Measurements from ENCODE around the gene TCIRG1.
"Not testable (repeated sequence)": the region's sequence is repeated elsewhere in the genome, so short reads cannot be mapped to it uniquely, and the experiment has no call there.

TCIRG1 gene, protein sequence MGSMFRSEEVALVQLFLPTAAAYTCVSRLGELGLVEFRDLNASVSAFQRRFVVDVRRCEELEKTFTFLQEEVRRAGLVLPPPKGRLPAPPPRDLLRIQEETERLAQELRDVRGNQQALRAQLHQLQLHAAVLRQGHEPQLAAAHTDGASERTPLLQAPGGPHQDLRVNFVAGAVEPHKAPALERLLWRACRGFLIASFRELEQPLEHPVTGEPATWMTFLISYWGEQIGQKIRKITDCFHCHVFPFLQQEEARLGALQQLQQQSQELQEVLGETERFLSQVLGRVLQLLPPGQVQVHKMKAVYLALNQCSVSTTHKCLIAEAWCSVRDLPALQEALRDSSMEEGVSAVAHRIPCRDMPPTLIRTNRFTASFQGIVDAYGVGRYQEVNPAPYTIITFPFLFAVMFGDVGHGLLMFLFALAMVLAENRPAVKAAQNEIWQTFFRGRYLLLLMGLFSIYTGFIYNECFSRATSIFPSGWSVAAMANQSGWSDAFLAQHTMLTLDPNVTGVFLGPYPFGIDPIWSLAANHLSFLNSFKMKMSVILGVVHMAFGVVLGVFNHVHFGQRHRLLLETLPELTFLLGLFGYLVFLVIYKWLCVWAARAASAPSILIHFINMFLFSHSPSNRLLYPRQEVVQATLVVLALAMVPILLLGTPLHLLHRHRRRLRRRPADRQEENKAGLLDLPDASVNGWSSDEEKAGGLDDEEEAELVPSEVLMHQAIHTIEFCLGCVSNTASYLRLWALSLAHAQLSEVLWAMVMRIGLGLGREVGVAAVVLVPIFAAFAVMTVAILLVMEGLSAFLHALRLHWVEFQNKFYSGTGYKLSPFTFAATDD

DNA sequence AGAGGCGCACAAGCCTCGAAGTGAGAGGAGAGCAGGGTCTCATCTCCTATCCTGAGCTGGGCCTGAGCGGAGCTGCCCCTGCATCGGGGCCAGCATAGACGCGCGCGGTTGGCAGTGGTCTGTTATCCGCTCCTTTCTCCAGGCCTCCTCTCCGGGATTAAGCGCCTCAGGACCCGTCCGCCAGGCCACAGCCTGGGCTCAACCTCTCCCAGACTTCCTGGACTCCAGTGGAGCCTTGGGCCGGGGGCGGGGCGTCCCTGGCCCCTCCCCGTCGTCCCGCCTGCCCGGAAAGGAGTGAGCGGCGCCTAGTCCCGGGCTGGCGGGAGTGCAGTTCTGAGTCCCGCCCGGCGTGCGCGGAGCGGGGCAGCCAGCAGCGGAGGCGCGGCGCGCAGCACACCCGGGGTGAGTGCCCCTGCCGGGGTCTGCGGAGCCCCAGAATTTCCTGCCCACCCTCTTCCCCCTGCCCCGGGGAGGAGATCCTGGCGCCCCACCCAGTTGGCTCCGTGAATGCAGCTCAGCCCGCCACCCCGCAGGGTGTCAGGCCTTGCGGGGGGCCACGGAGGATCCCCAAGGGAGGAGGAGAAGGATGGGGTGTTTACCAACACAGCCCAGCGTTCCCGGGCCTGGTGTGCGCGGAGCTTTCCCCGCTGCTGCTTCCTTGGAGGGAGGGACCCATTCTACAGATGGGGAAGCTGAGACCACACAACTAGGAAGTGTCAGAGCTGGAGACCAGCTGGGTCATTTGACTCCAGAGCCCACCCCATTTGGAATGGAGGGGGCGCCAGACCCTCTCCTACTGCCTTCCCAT, at the start of gene TCIRG1:
TSS of gene TCIRG1 (plus strand) at position 308 of the 808 bp plus-strand sequence. CDS start 2,247 bp downstream, outside the sequence.
- DNase-seq, result peak in 1 of 2 donors; percentile 38

DNA sequence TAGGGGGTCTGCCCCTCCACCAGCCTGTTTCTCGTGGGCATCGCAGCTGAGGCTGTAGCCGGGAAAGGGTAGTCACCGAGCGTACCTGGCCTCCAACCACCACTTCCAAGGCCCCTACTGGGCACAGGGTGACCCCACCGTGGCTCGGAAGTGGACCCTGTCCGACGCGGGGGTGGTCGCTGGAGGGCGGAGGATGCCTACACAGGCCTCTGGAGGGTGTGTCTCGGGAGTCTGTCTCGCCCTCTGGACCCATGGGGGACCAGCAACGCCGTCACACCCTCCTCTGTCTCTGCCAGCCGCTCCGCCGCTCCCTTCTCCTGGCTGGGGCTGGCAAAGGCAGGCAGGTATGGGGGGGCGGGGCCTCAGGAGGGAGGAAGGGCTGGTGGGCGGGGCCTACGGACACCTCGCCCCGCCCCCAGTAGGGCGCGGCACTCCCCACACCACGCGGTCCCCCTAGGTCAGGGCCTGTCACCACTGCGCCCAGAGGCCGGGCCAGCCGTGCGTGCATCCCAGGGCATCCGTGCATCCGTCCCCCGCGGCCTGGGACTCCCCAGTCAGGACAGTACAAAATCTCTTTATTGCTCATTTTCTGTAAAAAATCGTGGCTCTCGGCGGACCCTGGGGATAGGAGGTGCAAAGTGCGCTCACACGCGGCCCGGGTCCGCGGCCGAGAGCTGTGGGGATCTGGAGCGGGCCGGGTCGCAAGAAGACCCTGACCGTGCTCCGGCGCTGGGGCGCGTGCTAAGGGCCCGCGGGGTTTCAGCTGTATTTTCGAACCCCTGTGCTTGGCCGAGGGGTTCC, 48.1 kb upstream of the TCIRG1 start:
- not testable (repeated sequence) for DNase-seq

DNA sequence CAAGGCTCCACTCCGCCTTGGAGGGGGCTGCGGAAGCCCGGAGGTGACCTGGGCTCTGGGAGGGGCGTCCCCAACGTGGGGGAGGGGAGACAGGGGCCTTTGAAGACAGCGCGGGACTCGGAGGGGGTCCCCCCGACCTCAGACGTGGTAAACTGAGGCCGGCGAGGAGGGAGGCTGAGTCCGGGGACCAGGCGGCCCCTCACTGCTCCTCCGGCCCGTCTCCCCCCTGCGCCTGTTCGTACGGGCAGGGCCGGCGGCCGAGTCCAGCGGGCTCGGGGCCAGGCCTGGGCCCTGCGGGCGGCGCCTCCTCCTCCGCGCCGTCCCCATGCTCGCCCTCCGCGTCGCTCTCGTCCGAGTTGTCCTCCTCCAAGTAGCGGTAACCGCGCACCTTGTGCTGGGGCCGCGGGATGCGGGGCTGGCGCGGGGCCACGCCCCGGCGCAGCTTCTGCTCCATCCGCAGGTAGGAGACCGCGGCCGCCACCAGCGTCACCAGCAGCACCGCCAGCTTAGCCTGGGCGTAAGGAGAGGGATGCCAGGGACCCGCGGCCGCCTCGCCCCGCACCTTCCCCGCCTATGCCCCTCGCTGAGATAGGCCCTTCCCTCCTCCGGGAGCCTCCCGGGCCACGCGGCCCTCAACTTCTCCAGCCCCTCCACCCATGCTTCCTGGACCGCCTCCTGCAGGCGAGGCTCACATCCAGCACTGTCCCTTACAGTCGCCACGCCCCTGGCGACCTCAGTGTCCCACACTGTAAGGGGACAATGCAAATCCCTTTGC, 47.3 kb upstream of the TCIRG1 start:
- not testable (repeated sequence) for DNase-seq

DNA sequence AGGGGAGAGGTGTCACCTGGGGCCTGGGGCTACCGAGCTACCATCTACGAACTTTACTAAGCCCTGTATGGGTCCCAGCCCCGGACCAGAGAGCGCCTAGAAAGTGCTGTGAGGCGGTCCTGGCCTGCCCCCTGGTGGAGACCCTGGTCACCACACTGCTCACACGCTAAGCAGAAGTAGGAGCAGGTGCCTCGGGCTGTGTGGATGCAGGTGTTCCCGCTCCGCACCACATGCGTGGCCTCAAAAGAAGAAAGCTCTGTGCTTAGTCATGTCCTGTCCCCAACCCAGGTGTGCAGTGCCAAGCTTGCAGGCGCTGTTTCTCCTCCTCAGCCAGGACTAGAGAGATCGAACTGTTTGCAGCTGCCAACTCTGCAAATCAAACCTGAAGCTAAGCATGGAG, 45.0 kb upstream of the TCIRG1 start:
- DNase-seq, result not testable (repeated sequence)

DNA sequence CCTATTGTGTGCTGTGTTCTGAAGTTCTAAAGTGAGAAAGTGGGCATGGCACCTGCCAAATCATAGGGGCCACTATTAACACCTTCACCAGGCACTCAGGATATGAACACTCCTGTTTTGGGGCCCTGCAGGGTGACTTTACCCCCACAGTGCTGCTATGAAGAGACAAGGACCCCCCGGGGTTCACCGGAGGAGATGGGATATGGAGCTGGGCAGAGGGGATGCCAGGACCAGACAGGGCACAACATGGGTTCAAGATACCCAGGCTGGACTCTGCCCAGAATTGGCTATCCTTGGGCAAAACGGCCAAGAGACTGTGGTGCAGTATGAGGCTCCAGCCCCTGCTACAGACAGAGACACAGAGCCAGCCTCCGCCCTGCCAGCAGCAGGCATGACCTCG, 44.4 kb upstream of the TCIRG1 start:
- DNase-seq, result not testable (repeated sequence)

DNA sequence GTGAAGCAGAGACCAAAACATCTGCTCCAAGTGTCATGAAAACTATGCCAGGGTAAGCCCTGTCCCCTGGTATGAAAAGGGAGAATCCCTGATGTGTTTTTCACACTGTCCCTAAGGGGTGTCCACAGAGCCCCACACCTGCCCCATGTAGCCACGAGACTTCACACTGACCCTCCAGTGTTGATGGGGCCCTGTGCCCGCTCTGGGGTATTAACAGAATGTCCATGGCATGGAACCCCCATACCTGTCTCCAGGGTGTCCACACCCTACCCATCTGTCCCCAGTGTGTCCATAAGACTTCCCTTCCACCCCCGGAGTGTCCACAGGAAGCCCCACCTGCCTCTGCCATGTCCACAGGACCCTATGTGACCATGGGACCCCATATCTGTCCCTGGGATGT, 43.7 kb upstream of the TCIRG1 start:
- not testable (repeated sequence) for DNase-seq

DNA sequence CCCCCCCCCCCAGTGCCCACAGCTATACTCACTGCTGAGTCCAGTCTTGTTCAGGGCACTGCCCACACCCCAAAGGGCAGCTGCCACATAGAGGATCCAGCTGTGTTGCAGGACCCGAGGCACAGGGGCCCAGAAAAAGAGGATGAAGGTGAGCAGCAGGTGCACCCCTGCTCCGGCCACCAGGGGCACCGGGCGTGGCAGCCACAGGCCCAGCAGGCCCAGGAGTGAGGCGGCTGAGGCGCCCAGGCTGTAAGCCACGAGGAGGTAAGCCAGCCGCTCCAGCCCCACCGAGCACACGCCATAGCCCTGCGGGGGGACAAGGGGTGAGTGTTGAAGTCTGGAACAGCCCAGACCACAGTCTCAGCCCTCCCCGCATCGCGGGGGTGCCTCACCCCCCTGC, 43.2 kb upstream of the TCIRG1 start:
- not testable (repeated sequence) for DNase-seq

DNA sequence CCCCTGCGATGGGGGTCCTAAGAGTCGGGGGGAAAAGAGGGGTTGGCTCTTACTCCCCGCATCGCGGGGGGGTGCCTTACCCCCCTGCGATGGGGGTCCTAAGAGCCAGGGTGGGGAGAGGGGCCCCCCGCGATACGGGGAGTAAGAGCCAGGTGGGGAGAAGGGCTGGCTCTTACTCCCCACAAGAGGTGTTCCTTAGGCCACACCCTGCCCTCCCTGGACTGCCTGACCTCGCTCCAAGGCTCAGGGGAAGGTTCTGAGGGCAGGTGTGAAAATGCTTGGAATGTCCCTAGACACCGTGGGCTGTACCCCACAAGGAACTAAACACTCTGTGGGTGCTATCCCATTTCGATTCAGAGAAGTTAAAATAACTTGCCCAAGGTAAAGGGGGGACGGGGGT, 42.8 kb upstream of the TCIRG1 start:
- DNase-seq, result no peak

DNA sequence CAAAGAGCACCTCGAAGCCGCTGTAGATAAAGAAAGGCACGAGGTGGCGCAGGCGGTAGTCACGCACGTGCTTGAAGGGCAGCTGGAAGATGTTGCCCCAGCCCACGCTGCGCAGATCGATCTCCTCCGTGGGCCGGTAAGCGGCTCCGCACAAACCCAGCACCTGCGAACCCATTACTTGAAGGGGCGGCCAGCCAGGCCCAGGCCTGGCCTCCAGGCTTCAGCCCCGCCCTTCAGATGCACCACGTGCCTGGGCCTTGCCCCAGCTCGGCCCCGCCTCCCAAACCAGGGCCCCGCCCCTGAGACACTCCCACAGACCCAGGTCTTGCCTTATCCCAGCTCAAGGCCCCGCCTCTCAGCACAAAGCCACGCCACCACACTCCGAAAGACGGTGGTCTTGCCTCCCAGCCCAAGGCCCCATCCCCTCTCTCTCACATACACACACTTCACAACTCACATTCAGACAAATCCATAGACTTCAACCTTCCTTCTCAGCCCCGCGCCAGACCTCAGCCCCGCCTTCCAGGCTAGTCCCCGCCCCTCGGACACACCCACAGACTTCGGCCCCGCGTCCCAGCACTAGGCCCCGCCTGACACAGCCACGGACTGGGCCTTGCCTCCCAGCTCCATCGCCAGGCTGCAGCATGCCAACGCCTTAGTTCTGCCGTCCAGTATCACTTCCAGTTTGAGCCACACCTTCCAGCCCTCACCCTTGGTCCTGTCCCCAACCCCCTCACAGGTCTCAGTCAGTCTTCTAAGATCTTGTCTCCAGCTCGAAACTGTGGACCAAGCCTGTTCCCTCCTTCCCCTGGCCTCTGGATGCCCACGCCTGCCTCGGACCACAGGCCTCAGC, 42.0 kb upstream of the TCIRG1 start:
- DNase-seq, result no peak

DNA sequence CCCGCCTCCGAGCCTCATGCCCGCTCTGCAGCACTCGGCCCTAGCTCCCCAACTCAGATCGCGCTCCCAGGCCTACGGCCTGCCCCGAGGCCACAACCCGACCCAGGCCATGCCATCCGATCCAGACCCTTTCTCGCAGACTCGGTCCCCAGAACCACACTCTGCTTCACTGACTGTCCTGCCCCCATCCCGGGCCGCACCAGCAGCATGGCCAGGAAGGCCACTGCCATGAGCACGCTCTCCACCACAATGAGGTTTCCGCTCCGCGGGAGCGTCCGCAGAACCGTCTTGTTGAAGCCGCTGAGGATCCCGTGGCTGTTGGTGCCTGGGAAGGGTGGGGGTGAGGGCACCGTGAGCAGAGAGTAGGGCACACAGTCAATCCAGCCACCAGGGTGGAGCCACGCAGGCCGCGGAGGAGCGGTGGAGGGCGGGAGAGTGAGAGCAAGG, 41.3 kb upstream of the TCIRG1 start:
- DNase-seq, result no peak

DNA sequence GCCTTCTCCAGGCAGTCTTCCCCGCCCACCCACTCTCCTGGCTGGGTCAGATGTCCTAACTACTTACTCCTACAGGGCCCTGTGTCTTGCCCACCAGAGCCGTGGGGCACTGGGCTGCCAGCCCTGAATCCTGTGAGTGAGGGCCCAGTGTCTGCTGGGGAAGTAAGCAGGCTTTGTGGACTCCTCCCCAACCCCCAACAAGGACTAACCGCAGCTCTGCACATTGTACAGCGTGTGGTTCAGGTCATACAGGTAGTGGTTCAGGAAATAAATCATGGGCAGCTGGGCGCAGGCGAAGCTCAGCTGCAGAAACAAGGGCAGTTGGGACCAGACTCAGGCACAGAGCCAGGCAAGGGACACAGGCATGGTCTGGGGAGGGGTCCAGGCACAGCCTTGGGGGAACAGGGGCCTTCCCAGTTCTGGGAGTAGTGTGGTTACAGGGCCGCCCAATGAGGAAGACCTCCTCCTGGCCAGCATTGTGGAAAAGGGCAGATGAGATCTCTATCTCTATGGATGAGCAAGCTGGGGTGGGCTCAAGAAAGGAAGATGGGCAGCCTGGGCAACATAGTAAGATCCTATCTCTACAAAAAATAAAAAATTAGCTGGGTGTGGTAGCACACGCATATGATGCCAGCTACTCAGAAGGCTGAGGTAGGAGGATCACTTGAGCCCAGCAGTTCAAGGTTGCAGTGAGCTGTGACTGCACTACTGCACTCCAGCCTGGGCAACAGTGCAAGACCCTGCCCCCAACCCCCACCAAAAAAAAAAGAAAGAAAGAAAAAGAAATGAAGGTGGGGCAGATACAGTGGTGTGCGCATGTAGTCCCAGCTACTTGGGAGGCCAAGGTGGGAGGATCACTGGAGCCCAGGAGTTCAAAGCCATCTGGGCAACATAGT, 40.4 kb upstream of the TCIRG1 start:
- DNase-seq, result no peak

DNA sequence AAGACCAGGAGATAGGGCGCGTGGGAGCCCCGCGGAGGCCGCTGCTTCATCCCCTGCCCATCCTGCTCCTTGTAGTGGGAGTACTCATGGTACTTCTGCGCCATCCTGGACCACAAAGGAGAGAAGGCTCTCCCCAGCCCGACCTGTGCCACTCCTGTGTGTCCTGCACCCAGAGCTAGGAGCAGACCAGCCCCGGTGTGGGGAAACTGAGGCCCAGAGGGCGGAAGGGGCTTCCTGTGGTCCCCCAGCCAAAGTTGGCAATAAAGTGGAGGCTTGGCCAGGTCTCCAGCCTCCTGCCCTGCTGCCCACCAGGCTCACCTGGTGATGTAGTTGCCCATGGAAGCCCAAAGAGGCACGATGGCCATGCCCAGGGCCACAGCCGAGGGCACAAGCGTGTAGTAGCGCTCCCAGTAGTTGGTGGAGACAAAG, 39.6 kb upstream of the TCIRG1 start:
- DNase-seq, result no peak

DNA sequence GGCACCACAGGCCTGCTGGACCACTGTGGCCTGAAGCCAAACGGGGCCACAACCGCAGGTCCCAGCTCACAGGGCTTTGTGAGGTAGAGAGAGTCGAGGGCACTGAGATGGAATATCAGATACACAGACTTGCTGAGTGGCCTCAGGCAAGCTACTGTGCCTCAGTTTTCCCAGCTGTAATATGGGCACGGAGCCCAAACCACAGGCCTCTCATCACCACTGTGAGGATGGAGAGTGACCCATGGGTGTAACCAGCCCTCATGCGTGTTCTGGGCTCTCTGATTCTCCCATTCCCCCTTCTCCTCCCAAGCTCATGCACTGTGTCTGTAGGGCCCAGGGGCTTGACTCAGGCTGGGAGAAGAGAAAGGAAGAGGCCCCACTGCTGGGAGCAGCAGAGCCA, 39.1 kb upstream of the TCIRG1 start:
- no peak for DNase-seq

DNA sequence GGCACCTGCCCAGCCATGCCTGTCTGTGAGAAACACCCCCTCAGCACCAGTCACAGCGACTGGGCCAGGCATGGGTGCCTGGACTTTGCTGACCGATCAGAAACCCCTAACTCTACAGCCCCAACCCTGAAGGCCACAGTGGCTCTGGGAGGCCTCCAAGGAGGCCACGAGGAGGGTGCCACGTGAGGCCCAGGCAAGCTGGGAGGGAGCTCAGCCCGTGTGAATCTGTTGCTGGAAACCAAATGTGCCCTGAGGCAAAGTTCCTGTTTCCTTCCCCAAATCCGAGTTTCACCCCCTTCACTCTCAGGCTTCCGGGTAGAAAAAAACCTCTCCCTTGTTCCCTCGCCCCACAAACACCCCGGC, 36.3 kb upstream of the TCIRG1 start:
- no peak for DNase-seq

DNA sequence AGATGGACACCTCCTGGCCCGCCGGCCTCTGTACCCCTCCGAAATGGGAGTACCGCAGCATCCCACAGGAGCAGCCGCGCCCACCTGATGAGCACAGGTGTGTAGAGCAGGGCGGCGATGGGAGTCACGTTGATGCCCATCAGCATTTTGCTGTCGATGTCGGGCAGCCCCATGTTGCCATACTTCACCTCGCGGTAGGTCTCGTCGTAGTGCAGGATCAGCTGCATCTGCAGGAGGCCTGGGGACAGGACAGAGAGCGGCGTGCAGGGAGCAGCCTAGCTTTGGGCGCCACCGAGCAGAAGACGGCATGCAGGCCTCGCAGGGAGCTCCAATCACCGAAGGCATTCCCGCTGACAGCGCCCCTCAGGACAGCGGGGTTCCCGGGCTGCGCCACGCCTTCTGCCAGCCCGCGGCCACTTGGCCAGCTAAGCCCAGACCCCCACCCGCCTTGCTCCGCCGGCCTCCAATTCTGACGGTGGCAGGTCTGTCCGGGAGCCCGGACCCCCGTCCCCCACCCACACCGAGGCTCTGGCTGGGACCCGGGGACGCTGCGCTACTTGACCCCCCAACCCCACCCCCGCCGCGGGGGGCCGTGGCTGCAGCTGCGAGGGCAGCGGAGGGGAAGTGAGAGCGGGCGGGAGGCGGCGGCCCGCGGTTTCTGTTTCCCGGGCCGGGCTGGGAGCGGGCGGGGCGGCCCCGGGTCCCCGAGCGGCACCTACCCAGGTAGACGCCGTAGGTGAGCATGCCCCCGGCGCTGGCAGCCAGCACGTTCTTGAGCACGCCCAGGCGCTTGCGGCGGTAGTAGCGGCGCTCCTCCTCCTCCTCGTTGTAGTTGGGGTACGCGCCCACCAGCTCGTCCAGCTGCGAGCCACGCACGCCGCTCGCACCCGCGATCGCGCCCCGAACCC, 35.6 kb upstream of the TCIRG1 start:
- peak in 1 of 2 donors; percentile 13 for DNase-seq

DNA sequence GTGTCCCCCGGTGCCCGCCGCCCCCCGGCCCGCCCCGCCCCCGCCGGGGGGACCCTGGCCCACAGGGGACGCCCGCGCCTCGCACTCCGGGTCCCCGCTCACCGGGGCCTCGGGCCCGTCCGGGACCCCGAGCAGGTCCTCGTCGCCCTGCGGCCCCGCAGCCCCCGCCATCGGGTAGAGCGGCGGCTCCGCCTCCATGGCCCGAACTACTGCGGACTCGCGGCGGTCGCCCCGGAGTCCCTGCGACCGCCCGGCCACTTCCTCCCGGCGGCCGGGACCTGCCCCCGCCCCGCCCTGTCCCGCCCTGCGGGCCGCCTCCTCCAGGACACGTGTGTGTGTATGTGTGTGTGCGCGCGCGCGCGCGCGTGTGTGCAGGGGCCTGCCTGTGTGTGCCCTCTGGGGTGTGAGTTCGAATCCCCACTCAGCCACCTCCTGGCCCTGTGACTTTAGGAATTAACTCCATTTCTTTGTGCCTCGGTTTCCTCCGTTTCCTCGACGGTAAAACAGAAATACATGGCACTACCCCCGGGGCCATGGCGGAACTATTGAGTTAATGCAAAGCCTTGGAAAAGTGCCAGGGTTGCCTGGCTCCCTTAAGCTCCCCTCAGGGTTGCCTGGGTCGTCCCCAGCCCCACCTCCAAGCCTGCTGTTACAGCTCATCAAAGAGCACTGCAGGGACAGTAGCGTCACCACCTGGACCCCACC, 34.8 kb upstream of the TCIRG1 start, which contains the start of gene UNC93B1:
TSS of gene UNC93B1 (minus strand) at position 252 of the 705 bp plus-strand sequence. CDS start at position 198, 54 bp downstream.
- DNase-seq, result peak in 1 of 2 donors; percentile 43
